ENCODE data around the gene CAND2. TPM values are rescaled to one million over a fixed set of nuclear protein-coding genes. Genes with fewer than 3 reads are reported as not detected.

The CAND2 gene
- total and polyA plus RNA-seq, 2 of the 8 experiments (the other 6 are each of a cell fraction or from before 2014, with no cell fraction given): 8.7 TPM

DNA sequence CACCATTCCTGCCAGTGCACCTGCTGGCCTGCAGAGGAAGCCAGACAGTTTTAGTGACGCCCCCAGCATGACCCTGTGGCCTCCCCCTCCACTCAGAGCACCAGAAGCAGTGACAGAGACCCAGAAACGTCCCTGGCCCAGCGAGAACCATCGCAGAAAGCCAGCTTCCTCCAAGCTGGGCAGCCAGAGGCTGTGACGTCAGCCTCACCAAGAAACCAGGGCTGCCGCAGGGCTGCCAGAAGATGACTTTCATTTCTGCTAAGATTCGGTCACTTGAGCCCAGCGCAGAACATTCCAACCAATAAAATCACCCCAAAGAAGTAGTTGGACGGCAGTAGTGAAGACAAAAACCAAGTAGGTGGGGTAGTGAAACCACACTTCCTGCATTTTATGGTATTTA is 74.5 kb downstream of the CAND2 start (continued):
- TF ChIP-seq CTBP2 (IDR thresholded peaks at IDR 0.05; ENCODE audit: borderline replicate concordance, insufficient read depth, insufficient read length, low read length) (no peak), FOSL1 (IDR thresholded peaks at IDR 0.05; ENCODE audit: insufficient read depth, low read depth, low read length) (no peak), KDM1A (IDR thresholded peaks at IDR 0.05; ENCODE audit: borderline replicate concordance, low read length) (no peak)
- TF ChIP-seq, protein P1, sequence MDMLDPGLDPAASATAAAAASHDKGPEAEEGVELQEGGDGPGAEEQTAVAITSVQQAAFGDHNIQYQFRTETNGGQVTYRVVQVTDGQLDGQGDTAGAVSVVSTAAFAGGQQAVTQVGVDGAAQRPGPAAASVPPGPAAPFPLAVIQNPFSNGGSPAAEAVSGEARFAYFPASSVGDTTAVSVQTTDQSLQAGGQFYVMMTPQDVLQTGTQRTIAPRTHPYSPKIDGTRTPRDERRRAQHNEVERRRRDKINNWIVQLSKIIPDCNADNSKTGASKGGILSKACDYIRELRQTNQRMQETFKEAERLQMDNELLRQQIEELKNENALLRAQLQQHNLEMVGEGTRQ (IDR thresholded peaks at IDR 0.05; ENCODE audit: low read length): no peak
- TF ChIP-seq, protein P2, sequence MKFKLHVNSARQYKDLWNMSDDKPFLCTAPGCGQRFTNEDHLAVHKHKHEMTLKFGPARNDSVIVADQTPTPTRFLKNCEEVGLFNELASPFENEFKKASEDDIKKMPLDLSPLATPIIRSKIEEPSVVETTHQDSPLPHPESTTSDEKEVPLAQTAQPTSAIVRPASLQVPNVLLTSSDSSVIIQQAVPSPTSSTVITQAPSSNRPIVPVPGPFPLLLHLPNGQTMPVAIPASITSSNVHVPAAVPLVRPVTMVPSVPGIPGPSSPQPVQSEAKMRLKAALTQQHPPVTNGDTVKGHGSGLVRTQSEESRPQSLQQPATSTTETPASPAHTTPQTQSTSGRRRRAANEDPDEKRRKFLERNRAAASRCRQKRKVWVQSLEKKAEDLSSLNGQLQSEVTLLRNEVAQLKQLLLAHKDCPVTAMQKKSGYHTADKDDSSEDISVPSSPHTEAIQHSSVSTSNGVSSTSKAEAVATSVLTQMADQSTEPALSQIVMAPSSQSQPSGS (IDR thresholded peaks at IDR 0.05; ENCODE audit: low read length): no peak

Data from H1 (cell line).